Erythroblast (primary cell): ENCODE measurements around the gene ATOX1.
"Not testable (repeated sequence)": the region's sequence is repeated elsewhere in the genome, so short reads cannot be mapped to it uniquely, and the experiment has no call there.

Experiments
- GATA1 ChIP-seq: IDR thresholded peaks from 2 replicates; pipeline ENCODE4 v1.6.1; 2011; ENCODE audit warnings: low read depth, mild to moderate bottlenecking, control low read depth, low read length, moderate library complexity
- POLR2A ChIP-seq: IDR thresholded peaks from 2 replicates; pipeline ENCODE4 v1.6.1; 2011; ENCODE audit warnings: mild to moderate bottlenecking, low read length

DNA sequence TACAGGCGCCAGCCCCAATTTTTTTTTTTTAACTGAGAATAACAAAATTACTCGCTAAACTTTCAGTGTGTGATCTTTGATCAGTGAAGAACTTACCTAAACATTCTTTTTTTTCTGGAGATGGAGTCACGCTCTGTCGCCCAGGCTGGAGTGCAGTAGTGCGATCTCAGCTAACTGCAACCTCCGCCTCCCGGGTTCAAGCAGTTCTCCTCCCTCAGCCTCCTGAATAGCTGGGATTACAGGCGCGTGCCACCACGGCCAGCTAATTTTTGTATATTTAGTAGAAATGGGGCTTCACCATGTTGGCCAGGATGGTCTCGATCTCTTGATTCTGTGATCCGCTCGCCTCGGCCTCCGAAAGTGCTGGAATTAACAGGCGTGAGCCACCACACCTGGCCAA is 25.2 kb upstream of the ATOX1 start:
- TF ChIP-seq POLR2A, GATA1: not testable (repeated sequence)
